Gastroesophageal sphincter (tissue), 4 donors: ENCODE data around the gene STAT1. TPM values are rescaled to one million over a fixed set of nuclear protein-coding genes. Genes with fewer than 3 reads are reported as not detected.
A peak's percentile ranks its signal among the peaks of the same experiment; 100 is the strongest.

Experiments used
- ATAC-seq: fragments of 150-250 bp; one replicate; pipeline ENCODE4 v1.9.1; 2016; ENCODE audit warnings: mild to moderate bottlenecking, moderate library complexity
- H3K27ac ChIP-seq, 4 donors: fragments of 200-600 bp; sonication (generic) in 3 of 4; 1 replicate in 3 of 4; 2 replicates in 1 of 4; pipeline ENCODE4 v1.5.1; 2016 to 2019
- H3K27me3 ChIP-seq: fragments of 200-600 bp; sonication (generic); one replicate; pipeline ENCODE4 v1.5.1; 2019
- H3K36me3 ChIP-seq, 2 donors: fragments of 200-600 bp; sonication (generic); one replicate each; pipeline ENCODE4 v1.5.1; 2019; ENCODE audit warnings: control low read depth in 1 of 2
- H3K4me1 ChIP-seq, 3 donors: fragments of 200-600 bp; sonication (generic); 1 replicate in 2 of 3; 2 replicates in 1 of 3; pipeline ENCODE4 v1.5.1; 2016 to 2019; ENCODE audit warnings: control low read depth in 2 of 3
- H3K4me3 ChIP-seq, 2 donors: fragments of 200-600 bp; sonication (generic); one replicate each; pipeline ENCODE4 v1.5.1; 2019; ENCODE audit warnings: mild to moderate bottlenecking in 1 of 2, moderate library complexity in 1 of 2
- H3K9me3 ChIP-seq, 3 donors: fragments of 200-600 bp; sonication (generic); one replicate each; pipeline ENCODE4 v1.5.1; 2017 to 2019; ENCODE audit warnings: control low read depth in 2 of 3
- EP300 ChIP-seq: sonication (generic); formaldehyde crosslinking; IDR thresholded peaks from one replicate; pipeline ENCODE4 v1.6.1; 2017; ENCODE audit warnings: antibody characterized with exemption, mild to moderate bottlenecking
- POLR2A ChIP-seq, 2 donors: fragments of 450-650 bp; IDR thresholded peaks; one replicate each; pipeline ENCODE4 v1.6.1; 2017; ENCODE audit warnings: antibody characterized with exemption in 2 of 2, mild to moderate bottlenecking in 2 of 2, moderate library complexity in 1 of 2
- POLR2AphosphoS5 ChIP-seq: sonication (generic); formaldehyde crosslinking; IDR thresholded peaks from one replicate; pipeline ENCODE4 v1.6.1; 2017; ENCODE audit warnings: antibody characterized with exemption
- WGBS, 2 donors: methylation state at CpG; one replicate each; pipeline ENCODE4 v1.1.5; 2018; ENCODE audit warnings: low coverage in 1 of 2; 5-methylcytosine and 5-hydroxymethylcytosine counted together
- total RNA-seq, 4 donors: library from RNA; depleted of rRNA; stranded (reverse); fragments of >200 nt; gene quantifications; one replicate each; pipeline ENCODE4 v1.1.0, GENCODE V29; 2016
- TF ChIP-seq, protein P1 (sequence below), 4 experiments: fragments of 200-600 bp in 2 of 4; fragments of 450-650 bp in 2 of 4; sonication (generic) in 1 of 4; IDR thresholded peaks; one replicate each; pipeline ENCODE4 v1.5.1; 2017 to 2019; ENCODE audit warnings: antibody characterized with exemption in 4 of 4, mild to moderate bottlenecking in 2 of 4, moderate library complexity in 2 of 4

The STAT1 gene
- total RNA-seq, 4 donors from 2014 or later, result 47.0 to 59.9 (median 53.5) TPM

DNA sequence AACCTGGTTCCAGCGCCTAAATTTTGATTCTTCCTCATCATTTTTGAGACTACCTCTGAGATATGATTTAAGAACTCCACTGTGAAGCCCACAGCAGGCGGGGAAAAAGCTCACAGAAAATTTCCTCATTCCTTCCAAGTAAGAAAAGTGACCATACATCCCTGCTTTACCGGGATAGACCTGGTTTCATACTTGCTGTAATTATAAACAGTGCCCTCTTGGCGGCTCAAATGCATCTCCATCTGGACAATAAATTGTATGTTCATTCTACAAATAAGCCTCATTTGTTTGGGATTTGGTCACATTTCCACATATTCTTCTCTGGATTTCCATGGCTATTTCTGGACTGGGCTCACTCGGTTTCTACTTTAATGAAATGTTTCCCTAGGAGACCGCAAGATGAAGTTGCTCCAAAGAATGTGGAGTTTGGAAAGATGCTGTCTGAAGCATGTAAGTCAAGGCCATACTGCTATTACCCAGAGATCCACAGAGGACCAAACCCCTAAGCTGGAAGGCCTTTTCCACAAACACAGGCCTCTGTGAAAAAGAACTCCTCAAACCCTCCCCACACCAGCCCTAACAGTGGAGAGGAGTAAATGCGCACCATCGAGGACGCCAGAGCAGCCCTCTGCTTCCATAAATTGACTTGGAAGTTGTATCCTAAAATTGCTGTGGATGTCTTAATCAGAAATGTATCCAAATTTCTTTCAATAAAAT is 13.9 kb downstream of the STAT1 start:
- peaks cover 0 to 16% (median 0%) of the 10 kb centered on the region in 3 donors for H3K4me1 ChIP-seq
- 80 to 81% methylated on average over 9 of the region's 9 CpGs for WGBS, 2 donors
- TF ChIP-seq EP300 (no peak), POLR2A (IDR thresholded peaks at IDR 0.05) (no peak), POLR2AphosphoS5 (no peak)
- TF ChIP-seq, protein P1, sequence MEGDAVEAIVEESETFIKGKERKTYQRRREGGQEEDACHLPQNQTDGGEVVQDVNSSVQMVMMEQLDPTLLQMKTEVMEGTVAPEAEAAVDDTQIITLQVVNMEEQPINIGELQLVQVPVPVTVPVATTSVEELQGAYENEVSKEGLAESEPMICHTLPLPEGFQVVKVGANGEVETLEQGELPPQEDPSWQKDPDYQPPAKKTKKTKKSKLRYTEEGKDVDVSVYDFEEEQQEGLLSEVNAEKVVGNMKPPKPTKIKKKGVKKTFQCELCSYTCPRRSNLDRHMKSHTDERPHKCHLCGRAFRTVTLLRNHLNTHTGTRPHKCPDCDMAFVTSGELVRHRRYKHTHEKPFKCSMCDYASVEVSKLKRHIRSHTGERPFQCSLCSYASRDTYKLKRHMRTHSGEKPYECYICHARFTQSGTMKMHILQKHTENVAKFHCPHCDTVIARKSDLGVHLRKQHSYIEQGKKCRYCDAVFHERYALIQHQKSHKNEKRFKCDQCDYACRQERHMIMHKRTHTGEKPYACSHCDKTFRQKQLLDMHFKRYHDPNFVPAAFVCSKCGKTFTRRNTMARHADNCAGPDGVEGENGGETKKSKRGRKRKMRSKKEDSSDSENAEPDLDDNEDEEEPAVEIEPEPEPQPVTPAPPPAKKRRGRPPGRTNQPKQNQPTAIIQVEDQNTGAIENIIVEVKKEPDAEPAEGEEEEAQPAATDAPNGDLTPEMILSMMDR (IDR thresholded peaks at IDR 0.05), result no peak
- peaks cover 11 to 100% of the 10 kb centered on the region in 2 donors for H3K36me3 ChIP-seq
- H3K27ac ChIP-seq, result no peak overlapping the region
- no peaks in the 10 kb centered on the region for H3K9me3 ChIP-seq
- no peak overlapping the region for H3K4me3 ChIP-seq
- H3K27me3 ChIP-seq, result no peaks in the 10 kb centered on the region
- no peak for ATAC-seq

DNA sequence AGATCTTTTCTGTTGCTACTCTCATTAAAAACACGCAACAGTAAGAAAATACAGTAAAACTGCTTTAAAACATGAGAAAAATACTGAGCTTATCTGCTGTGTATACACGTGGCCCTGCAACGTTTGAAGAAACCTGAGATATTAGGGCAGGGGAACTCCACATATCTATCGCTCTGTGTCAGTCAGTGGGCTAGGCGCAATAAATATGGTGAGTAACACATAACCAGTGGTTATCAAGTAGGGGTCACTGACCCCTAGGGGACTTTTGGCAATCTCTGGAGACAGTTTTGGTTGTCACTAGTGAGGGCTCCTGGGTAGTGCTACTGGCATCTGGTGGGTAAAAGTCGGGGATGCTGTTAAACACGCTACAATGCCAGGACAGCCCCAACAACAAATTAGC is 14.9 kb downstream of the STAT1 start:
- Histone ChIP-seq H3K4me3 (no peak overlapping the region), H3K27me3 (no peaks in the 10 kb centered on the region), H3K4me1 (peaks cover 0 to 16% (median 0%) of the 10 kb centered on the region in 3 donors), H3K27ac (no peak overlapping the region), H3K9me3 (no peaks in the 10 kb centered on the region), H3K36me3 (peaks cover 10 to 100% of the 10 kb centered on the region in 2 donors)
- WGBS, 2 donors, result 75 to 100% methylated on average over 1 to 5 of the region's 7 CpGs
- no peak for ATAC-seq
- TF ChIP-seq POLR2AphosphoS5 (no peak), EP300 (no peak), POLR2A (IDR thresholded peaks at IDR 0.05) (no peak)
- TF ChIP-seq, protein P1 (IDR thresholded peaks at IDR 0.05), result no peak

DNA sequence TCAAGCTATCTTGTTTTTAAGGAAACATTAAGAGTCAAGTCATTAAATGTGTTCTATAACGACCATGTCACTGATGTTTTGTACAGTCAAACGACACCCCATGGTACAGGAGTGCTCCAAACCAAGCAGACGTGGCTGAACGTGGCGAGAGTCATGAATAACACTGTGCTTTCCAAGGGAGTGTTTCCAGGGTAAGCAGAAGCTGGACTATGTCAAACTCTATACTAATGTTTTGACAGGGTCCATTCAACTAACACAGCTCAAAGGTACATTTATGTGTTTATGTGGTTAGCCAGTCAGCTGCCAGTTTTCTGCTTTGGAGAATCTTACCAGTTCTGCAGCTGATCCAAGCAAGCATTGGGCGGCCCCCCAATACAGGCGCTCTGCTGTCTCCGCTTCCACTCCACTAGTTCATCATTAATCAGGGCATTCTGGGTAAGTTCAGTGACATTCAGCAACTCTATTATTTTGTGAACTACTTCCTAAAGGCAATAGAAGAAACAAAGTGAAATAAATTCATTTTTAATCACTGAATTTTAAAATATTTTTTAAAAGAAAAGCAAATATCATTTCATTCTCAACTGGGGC is 16.4 kb downstream of the STAT1 start:
- H3K27ac ChIP-seq, result peak overlapping the region in 2 of 4 donors; percentile 7 to 18
- peaks cover 7 to 100% of the 10 kb centered on the region in 2 donors for H3K36me3 ChIP-seq
- H3K4me1 ChIP-seq, result peaks cover 0 to 16% (median 0%) of the 10 kb centered on the region in 3 donors
- H3K9me3 ChIP-seq, result no peaks in the 10 kb centered on the region
- no peak overlapping the region for H3K4me3 ChIP-seq
- TF ChIP-seq POLR2AphosphoS5 (no peak), POLR2A (IDR thresholded peaks at IDR 0.05) (no peak), EP300 (no peak)
- TF ChIP-seq, protein P1 (IDR thresholded peaks at IDR 0.05), result no peak
- 40 to 46% methylated on average over 8 of the region's 8 CpGs for WGBS, 2 donors
- peak; percentile 40 for ATAC-seq
- H3K27me3 ChIP-seq, result no peaks in the 10 kb centered on the region

DNA sequence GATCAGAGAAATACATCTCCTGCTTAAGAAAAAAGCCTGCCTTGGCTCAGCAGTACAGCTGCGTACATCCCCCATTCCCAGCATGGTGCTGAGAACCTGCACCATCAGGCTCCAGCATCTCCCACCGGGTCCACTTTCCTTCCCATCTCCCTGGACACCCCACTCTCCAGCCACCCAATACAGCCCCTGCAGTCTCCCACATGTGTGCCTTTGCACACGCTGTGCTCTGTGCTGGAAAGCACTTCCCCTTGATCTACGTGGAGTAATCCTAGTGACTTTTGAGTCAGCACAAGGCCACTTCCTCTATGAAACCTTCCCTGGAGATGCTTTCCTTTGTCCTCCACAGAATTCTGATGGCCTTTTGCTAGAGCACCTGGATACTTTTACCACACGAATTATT is 17.0 kb downstream of the STAT1 start:
- H3K4me3 ChIP-seq, result no peak overlapping the region
- no peak for TF ChIP-seq EP300
- no peak for TF ChIP-seq POLR2AphosphoS5
- TF ChIP-seq, protein P1 (IDR thresholded peaks at IDR 0.05), result no peak
- TF ChIP-seq POLR2A (IDR thresholded peaks at IDR 0.05), result no peak
- 62 to 71% methylated on average over 3 to 5 of the region's 5 CpGs for WGBS, 2 donors
- no peaks in the 10 kb centered on the region for H3K27me3 ChIP-seq
- ATAC-seq, result peak; percentile 40
- H3K9me3 ChIP-seq, result no peaks in the 10 kb centered on the region
- peak overlapping the region in 2 of 4 donors; percentile 7 to 18 for H3K27ac ChIP-seq
- H3K4me1 ChIP-seq, result peaks cover 0 to 16% (median 0%) of the 10 kb centered on the region in 3 donors
- peaks cover 7 to 100% of the 10 kb centered on the region in 2 donors for H3K36me3 ChIP-seq
